HFFc6 (cell line): Measurements from ENCODE around the gene SCAMP2. TPM values are rescaled to one million over a fixed set of nuclear protein-coding genes. Genes with fewer than 3 reads are reported as not detected.

ENCODE experiments used
- DNase-seq: peaks from one replicate; pipeline ENCODE4 v3.0.0-alpha.2; 2018
- H3K27ac Mint-ChIP-seq: 2 replicates; pipeline ENCODE4 v1.8.0; 2020; ENCODE audit warnings: mild to moderate bottlenecking, mixed read lengths
- H3K27me3 Mint-ChIP-seq: 2 replicates; pipeline ENCODE4 v1.8.0; 2021; ENCODE audit warnings: mild to moderate bottlenecking, moderate library complexity, mixed read lengths; ENCODE audit not compliant: insufficient read depth
- H3K36me3 Mint-ChIP-seq: 2 replicates; pipeline ENCODE4 v1.8.0; 2021; ENCODE audit warnings: low read depth, mixed read lengths
- H3K4me1 Mint-ChIP-seq: 2 replicates; pipeline ENCODE4 v1.8.0; 2020; ENCODE audit warnings: low read depth, mixed read lengths
- H3K4me3 Mint-ChIP-seq: 2 replicates; pipeline ENCODE4 v1.8.0; 2020; ENCODE audit warnings: mild to moderate bottlenecking, moderate library complexity, mixed read lengths
- H3K9me3 Mint-ChIP-seq: 2 replicates; pipeline ENCODE4 v1.8.0; 2020; ENCODE audit warnings: mild to moderate bottlenecking, mixed read lengths
- CTCF ChIP-seq: fragments of 200-600 bp; sonication (generic); IDR thresholded peaks from 2 replicates; pipeline ENCODE4 v1.5.0; 2021; ENCODE audit warnings: antibody characterized with exemption, mild to moderate bottlenecking
- total RNA-seq, 6 experiments: library from RNA; stranded (reverse); fragmentation: NEBNext Ultra II Directional; extraction: Animal tissue kit (Norgen Biotek cat#: 25700); gene quantifications; 2 replicates in 1 of 6; 3 replicates in 5 of 6; pipeline ENCODE4 v1.2.3, GENCODE V29; 2021

Gene SCAMP2
- total RNA-seq, 6 experiments from 2014 or later = 70.1 to 86.1 (median 75.9) TPM

GRCh38 chr15:74908635-74909034 lies 35.5 kb upstream of the SCAMP2 start:
- H3K27ac Mint-ChIP-seq = no peak overlapping the region
- peaks cover 40% of the 10 kb centered on the region for H3K4me1 Mint-ChIP-seq
- peaks cover 2% of the 10 kb centered on the region; the same call in 1 of the 2 replicates for H3K27me3 Mint-ChIP-seq
- TF ChIP-seq CTCF = no peak
- H3K4me3 Mint-ChIP-seq = no peak overlapping the region
- peaks cover 20% of the 10 kb centered on the region; the same call in 1 of the 2 replicates for H3K36me3 Mint-ChIP-seq
- H3K9me3 Mint-ChIP-seq = no peaks in the 10 kb centered on the region
- DNase-seq = no peak

- H3K27me3 Mint-ChIP-seq = peaks cover 2% of the 10 kb centered on the region; the same call in 1 of the 2 replicates
- peak overlapping the region; percentile 94 for H3K27ac Mint-ChIP-seq
- DNase-seq = no peak
- no peaks in the 10 kb centered on the region for H3K9me3 Mint-ChIP-seq
- peaks cover 35% of the 10 kb centered on the region for H3K4me1 Mint-ChIP-seq
- H3K4me3 Mint-ChIP-seq = peak overlapping the region; percentile 98
- TF ChIP-seq CTCF = no peak
- peaks cover 21% of the 10 kb centered on the region; the same call in 1 of the 2 replicates for H3K36me3 Mint-ChIP-seq
Observed at GRCh38 chr15:74907163-74907870, 34.2 kb upstream of the SCAMP2 start.

- peaks cover 20% of the 10 kb centered on the region; the same call in 1 of the 2 replicates for H3K36me3 Mint-ChIP-seq
- peaks cover 2% of the 10 kb centered on the region; the same call in 1 of the 2 replicates for H3K27me3 Mint-ChIP-seq
- H3K27ac Mint-ChIP-seq = peak within 1 kb of the TSS; percentile 94
- peak; percentile 81 for DNase-seq
- no peaks in the 10 kb centered on the region for H3K9me3 Mint-ChIP-seq
- peak within 1 kb of the TSS; percentile 98 for H3K4me3 Mint-ChIP-seq
- peaks cover 35% of the 10 kb centered on the region for H3K4me1 Mint-ChIP-seq
- no peak for TF ChIP-seq CTCF
Observed at GRCh38 chr15:74906450-74907162, 33.4 kb upstream of the SCAMP2 start, which contains the start of gene FAM219B. Gene FAM219B, minus strand, starts transcription at chr15:74906851. Its CDS starts 51 bp downstream, at chr15:74906800.

GRCh38 chr15:74906067-74906449 lies 32.9 kb upstream of the SCAMP2 start:
- TF ChIP-seq CTCF = no peak
- H3K27me3 Mint-ChIP-seq = peaks cover 2% of the 10 kb centered on the region; the same call in 1 of the 2 replicates
- H3K36me3 Mint-ChIP-seq = peaks cover 16% of the 10 kb centered on the region; the same call in 1 of the 2 replicates
- DNase-seq = peak; percentile 11
- no peaks in the 10 kb centered on the region for H3K9me3 Mint-ChIP-seq
- H3K4me3 Mint-ChIP-seq = peak overlapping the region; percentile 98
- peak overlapping the region; percentile 79 for H3K27ac Mint-ChIP-seq
- H3K4me1 Mint-ChIP-seq = peaks cover 35% of the 10 kb centered on the region

GRCh38 chr15:74904190-74904805 lies 31.1 kb upstream of the SCAMP2 start:
- Mint-ChIP-seq H3K36me3 (peaks cover 23% of the 10 kb centered on the region), H3K4me3 (peak overlapping the region; percentile 98), H3K27me3 (peaks cover 2% of the 10 kb centered on the region; the same call in 1 of the 2 replicates), H3K4me1 (peaks cover 35% of the 10 kb centered on the region), H3K27ac (peak overlapping the region; percentile 68; the same call in 1 of the 2 replicates), H3K9me3 (no peaks in the 10 kb centered on the region)
- TF ChIP-seq CTCF = no peak
- no peak for DNase-seq
